Activated gamma-delta T cell treated with Interleukin-2 at 50 U/mL for 16 hours (primary cell): ENCODE results near the gene A3GALT2.

Experiments used
- DNase-seq: peaks from one replicate; pipeline ENCODE4 v3.0.0-alpha.2; 2020

Gene A3GALT2

DNA sequence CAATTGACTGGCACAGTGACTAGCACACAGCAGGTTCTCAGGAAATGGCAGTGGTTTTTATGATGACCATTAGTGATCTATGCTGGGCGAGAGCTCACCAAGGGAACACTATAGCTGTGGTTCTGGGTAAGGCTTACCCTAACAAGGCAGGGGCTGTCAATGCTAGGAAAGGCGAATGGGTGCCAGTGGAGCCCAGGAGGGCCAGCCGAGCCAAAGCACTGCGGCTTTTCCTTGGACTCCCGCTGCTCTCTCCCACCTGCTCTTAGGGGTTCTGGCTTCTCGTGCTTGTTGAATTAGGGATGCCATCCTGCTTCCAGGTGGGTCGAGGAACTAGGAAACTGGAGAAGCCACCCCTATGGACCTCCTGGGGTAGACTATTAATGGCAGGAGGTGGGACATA lies 10.0 kb upstream of the A3GALT2 start:
- no peak for DNase-seq

DNA sequence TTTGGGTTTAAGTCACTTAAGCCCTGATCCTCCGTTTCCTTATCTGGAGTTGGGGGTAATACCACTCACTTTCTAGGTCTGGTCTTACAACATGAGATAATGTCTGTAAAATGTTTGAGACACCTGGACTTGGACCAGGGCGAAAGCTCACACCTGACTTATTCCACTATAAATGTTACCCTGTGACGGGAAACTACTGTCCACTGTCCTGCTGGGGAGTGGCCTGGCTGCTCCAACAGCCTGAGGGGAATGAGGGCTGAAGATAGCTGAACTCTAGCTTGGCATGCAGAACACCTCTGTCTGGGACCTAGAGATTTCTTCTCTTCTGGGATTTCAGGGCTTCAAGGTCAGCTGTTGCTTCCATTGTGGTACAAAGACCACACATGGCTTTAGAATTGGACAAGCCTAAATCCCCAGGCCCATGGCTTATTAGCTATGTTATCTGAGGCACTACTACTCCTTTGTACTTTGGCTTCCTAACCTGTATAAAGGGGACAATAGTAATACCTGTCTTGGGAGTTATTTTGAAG lies 9.5 kb upstream of the A3GALT2 start:
- no peak for DNase-seq

DNA sequence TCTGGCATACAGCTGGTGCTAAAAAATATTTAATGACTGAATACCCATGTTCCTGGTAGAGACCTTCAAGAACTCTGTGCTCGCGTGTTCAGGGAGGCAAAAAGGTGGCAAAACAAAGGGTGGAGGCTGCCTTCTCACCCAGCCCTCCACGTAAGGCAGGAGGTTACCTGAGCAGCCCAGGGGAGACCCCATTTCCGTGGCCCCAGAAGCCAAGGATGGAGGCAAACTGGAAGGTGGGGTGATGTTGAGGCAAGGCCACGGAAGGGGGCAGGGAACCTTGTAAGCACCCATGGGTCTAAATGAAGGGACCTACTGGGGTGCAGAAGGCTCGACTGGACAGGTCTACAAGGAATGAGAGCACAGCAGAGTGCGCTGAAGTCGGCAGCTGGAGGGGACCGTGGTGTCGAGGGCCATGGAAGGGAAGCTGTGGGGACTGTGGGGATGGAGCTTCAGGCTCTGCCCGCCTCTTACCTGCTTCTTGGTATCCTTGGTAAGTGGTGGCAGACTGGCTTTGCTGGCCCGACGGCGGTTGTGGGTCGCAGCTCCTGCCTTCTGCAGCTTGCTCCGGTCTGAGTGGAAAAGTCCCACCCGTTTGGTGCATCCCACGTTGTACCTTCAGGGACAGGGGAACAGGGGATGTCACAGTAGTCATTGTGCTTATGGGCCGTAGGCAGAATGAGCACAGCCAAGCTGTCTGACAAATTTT lies 8.9 kb upstream of the A3GALT2 start:
- no peak for DNase-seq

DNA sequence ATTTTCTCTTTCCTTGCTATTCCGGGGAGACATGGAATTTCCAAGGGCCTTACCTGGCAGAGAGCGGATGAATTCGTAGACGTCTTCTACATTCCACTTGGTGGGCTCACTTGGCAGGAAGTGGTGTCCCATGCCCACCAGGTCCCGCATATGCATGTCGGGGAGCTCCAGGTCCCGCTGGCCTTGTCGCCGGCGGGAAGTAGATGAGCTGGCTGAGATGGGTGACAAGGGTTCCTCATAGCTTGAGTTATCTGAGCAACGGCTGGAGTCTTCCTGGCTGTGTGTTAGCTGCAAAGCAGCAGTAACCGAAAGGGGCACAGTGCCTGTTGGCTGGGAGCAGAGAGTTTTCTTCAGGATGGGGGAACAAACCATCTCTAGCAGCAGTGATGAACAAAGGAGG lies 7.9 kb upstream of the A3GALT2 start:
- DNase-seq = no peak

DNA sequence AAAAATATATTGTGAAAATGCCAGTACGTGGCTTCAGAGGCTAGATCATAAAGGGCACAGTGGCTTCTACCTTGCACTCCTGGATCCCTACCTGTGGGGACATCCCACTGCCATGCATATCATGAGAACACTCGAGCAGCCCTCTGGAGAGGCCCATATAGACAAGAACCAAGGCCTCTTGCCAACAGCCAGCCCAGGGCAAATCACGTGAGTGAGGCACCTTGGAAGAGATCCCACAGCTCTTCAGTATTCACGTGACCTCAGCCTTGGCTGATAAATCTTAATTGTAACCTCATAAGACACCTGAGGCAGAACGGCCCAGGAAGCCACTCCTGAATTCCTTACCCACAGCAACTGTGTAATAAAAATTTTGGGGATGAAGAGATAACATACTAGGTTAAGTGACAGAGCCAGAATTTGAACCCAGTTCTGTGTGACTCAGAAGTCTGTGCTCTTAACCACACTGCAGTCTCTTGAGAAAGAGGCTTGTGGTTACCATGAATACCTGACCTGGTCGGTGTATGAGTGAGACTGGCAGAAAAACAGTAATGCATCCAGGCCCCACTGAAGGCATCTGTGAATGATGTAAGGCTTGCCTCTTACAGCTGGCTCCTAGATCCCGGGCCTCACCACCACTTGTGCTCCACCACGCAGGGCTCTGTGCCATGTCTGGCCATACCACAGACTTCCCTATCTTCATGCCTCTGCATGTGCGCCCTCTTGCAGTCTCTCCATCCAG lies 6.9 kb upstream of the A3GALT2 start:
- no peak for DNase-seq

DNA sequence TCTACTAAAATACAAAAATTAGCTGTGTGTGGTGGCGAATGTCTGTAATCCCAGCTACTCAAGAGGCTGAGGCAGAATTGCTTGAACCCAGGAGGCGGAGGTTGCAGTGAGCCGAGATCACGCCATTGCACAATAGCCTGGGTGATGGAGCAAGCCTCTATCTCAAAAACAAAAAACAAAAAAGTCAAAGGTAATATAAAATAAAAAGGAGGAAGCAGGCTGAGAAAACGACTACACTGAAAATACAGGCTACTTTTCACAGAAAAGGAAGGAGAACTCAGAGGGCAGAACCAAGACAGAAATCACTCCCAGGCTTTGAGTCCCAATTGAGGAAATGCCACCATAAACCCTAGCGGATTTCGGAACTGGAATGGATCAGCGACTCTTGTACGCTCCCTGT lies 5.9 kb upstream of the A3GALT2 start:
- no peak for DNase-seq

DNA sequence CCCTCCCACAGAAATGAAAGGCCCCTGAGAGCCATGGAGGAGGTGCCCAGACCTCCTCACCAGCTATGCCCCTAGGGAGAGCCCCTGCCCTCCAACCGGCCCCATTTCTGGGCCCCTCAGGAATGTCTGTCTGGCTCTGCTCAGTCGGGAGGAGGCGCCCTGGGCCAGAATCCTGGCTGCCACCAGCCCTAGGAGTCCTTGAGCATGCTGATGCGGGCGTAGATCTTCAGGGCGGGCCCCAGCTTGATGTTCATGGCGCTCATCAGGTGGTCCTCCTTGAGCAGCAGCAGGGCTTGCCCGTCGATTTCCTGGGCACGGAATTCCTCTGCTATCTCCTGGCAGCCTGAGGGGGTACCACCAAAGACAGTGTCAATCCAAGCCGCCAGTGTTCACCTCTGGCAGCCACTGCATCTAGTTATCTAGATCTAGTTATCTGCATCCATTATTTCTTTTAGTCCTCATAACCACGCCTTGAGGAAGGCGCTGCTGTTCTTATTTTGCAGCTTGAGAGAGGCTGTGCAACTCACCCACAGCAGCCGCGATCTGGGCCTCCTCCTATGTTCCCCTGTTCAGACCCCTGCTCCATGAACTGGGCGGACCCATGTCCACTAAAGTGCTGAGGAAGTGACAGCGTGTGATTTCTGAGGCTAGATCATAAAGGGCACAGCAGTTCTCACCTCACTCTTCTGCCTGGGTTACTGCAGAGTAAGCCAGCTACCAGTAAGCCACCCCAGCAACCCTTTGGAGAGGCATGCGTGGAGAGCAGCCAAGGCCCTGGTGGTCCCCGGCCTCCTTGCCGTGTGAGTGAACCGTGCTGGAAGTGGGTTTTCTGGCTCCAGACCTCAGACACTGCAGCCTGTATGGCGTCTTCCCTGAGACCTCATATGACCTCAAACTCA lies 4.0 kb upstream of the A3GALT2 start:
- DNase-seq = no peak

DNA sequence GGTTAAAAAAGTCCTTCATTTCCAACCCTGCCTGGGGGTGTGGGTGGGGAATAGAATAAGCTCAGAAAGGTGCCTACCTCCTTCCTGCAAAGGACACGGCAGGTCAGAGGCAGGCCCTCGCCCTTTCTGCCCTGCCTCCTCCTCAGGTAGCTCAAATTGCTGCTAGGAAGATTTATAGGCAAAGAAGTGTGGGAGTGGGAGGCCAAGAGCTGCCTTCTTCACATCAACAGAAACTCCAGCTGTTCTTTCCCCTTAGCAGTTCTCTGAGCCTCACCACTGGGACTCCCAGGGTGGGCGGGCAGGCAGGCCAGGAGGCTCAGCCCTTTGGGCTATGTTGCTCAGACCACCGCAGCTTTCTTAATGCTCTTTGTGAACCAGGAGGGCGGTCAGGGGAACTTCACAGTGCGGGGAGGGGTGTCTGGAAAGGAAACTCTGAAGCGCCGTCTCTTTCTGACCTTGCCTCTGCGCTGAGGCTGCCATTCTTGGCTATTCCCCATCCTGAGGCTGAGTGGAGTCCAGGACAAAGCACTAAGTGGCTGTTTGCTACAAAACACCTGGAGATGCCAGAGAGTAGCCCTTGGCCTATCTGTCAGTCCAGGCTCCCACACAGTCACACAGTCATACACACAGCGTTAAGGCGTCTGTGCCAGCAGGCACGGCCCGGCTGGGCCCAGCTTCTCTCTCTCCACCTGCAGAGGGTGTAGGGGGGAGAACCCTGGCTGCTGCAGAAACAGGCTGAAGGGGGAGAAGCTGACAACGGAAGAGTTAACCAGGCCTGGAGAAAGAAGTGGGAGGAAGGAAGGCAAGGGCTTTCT lies 3.0 kb upstream of the A3GALT2 start:
- DNase-seq = no peak

DNA sequence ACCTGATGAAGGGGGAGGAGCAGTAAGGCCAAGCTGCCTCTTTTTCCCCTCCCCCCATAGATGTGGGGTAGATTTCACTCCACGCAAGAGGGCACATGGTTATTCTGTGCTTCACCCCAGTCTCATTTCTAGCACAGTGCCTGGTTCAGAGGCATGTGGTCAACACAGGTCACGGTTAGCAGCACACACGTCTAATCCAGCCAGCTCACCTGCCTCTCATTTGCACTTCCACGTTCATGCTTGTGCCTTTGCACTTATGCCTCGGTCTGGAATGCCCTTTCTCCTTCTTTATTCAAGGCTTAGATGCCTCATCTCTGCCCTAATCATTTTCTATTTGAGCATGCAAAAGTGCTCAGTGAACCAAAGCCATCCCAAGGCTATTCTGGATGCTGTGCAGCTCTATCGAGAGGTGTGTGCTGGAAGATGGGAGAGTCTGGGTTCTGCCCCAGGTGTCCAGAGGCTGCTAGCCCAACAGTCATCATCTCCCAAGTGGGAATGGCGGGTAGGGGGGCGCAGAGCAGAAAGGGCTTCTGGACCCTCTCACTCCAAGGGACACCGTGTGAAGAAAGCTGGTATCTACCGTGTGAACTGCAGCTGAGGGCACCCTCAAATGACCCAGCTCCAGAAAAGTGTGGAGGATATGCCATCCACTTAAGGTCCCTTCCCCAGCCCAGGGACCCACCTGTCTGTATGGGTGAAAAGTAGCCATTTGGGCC lies 2.1 kb upstream of the A3GALT2 start:
- DNase-seq = no peak

DNA sequence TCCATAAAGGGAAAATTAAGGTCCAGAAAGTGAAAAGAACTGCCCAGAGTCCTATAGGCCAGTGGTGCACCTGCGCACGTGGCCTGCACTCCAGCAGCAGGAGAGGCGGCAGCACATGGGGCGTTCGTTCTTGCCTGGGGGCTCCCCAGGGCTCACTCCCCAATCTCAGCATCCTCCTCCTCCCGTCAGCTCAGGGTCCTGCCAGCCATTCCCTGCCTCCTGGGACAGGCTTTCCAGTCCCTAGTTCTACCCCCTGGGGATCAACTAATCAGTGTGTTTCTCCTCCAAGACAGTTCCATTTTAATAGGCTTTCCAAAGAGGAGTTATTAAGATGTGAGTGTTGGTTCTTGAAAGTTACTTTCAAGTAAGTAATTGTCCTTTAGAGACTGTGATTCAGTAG lies 1.2 kb upstream of the A3GALT2 start:
- DNase-seq = no peak

DNA sequence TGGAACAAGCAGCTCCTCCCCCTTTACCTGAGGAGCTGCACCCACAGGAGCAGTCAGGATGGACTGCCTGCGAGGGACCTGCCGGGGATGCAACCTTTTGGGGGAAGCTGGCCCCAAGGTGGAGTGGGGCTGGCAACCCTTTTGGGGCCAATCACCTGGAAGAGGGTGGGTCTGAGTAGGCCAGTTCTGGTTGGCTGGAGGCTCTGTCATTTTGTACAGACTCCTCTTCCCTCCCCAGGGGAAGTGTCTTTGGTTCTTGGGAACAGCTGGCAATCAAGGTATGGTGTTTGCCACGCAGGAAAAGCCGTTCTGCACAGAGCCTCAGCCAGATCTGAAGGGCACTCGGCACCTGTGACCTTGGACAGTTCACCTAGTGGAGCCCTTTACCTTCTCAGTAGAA lies 280 bp upstream of the A3GALT2 start:
- no peak for DNase-seq

DNA sequence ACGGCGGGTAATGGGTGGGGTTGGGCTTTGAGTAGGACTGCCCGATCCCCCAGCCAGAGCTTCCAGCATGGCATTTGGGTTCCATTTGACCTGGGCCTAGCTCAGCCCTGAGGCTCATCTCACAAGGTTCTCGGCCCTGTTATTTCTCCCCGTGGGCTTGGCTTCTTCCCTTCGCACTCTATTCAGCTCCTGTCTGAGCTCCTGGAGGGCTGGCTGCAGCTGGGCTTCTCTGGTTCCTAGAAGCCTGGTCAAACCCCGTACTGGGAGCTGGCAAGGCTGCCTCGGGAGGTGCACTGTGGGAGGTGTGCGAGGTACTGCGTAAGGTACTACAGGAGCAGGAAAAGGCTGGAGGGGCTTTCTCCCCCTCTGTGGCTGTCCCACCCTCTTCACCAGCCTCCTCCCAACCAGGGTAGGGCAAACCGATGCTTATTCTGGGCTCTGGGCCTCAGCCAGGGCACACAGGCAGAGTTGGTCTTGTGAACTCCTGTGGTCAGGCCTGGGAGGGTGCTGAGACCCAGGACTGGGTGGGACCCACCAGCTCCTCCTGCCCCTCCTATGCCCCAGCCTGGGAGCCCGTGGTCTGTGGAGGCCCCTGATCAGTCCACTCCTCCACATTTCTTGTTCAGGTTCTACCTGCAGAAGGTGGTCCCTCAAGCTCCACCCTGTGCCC lies 814 bp downstream of the A3GALT2 start:
- no peak for DNase-seq

DNA sequence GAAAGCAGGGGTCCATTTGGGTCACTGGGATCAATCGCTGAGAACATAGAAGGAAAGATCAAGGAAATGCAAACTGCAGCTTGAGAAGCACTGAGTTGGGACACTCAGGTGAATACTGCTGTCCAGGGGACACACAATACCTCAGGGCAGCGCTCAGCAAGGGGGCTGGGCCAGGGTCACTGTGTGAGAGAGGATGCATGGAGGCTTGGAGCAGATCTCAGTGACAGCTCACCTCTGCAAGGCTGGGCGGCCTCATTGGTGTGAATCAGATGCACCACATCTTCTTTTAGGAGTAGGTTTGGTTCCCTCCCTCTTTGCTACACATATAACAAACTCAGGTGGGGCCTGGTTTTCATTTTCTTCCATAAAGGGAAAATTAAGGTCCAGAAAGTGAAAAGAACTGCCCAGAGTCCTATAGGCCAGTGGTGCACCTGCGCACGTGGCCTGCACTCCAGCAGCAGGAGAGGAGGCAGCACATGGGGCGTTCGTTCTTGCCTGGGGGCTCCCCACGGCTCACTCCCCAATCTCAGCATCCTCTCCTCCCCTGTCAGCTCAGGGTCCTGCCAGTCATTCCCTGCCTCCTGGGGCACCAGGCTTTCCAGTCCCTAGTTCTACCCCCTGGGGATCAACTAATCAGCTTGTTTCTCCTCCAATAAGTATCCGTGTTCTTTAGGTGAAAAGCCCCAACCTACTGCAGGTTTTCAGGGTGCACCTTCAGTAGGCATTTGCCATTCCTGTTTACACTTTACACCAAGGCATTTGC lies 1.5 kb downstream of the A3GALT2 start:
- no peak for DNase-seq

DNA sequence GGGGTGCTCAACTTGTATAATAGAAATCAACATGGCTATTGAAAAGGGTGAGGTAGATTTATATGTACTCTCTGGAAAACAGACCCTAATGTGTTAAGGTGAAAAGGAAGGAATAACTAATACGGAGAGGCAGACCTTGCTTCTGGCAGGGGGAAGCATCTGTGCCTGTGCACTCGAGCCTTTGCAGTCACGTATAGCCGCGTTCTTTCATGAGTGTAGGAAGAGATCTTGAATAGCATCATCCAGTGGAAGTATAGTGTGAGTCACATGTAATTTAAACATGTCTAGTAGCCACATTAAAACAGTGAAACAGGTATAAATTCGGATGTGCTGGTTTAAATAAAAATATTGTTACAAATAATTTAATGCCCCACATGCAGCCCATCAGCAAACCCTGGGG lies 3.0 kb downstream of the A3GALT2 start:
- no peak for DNase-seq

DNA sequence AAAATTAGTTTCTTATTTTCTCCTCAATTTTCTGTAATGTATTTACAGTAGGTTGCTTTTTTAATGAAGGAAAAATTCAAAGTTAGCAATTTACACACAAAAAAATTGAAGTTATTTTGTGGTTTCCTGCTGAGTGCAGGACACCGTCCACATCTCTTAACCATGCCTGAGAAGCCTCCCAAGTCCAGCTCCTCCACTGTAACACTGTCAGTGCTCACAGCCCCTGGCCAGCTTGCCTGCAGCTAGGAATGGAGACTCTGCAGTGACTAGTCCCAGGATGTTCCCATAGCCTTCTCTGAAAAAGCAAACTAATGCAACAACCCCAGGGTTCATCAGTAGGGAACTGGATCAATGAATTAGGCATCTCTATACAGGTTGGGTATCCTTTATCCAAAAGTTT lies 3.5 kb downstream of the A3GALT2 start:
- no peak for DNase-seq

DNA sequence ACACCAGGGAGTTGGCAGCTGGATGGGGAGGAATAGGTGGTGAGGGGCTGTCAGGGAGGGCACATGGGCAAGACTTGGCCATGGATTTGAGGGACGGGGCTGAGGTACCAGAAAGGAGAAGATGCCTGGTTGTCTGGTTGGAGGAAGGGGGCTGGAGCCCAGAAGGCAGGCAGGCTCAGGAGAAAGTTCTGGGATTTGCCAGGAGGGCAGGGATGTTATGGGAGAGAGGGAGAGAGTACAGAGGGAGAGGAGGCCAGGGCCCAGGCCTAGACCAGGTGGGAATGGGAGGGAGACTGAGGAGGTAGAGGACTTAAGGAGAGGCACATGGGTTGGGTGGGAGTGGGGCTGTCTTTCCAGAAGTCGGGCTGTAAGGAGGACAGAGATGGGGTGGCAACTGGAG lies 4.3 kb downstream of the A3GALT2 start:
- DNase-seq = no peak

DNA sequence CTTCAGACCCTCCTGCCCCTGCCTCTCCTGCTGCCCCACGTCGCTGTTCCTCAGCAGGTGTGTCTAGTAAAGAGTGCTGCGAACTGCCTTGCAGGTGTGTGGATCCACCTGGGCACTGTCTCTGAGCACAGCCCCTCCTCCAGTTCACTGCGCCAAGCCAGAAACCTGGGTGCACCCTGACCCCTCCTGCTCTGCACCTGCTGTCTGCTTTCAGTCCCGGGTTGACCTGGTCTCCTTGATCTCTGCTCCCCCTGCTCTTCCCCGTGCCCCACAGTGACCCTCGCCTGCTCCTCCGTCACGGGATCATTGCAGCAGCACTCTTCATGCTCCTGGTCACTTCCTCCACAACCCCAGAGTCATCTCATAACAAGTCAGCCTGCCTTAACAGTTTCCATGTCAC lies 6.5 kb downstream of the A3GALT2 start:
- DNase-seq = no peak

DNA sequence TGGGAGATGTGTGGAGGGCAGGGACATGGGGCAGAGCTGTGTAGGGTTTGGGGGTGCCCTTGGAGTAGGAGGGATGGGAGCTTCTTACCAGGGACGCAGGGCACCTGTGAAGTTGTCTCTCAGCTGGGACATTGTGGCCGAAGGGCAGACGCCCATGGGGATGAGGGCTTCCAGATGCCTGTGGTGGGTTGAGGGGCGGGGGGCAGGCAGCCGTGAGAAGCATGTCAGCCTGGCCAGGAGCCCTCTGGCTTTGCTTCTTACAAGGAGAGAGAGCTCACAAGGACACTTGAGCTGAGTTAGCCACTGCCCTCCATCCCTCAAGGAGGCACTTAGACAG lies 8.5 kb downstream of the A3GALT2 start:
- DNase-seq = no peak

DNA sequence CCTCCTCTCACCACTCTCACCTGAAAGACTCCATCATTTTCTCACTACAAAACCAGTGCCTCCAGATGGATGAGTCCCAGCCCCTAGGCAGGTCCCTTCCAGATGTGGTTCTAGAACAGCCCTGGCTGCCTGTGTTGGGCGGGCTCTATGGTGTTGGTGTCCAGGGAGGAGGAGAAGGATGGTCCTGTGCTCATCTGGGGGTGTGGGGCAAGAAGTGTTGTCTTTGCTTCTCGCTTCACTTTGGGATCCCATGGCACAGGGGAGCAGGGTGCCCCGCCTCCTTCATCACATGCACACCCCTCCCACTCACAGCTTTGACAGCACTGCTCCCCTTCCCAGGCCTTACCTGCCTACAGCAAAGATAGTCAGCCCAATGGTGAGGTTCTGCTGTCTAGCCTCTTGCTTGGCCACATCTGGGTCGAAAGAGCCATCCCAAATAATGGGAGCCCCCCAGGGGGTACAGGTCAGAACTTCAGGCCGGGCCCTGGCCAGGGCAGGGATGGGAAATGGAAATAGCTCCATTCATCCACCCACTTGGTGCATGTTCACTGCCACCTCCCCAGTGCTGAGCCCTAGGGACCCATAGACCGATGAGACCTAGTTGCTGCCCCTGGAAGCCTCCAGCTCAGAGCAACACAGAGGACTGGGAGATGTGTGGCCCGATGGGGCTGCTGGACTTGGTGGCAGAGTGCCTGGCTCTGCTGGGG lies 9.0 kb downstream of the A3GALT2 start:
- no peak for DNase-seq

DNA sequence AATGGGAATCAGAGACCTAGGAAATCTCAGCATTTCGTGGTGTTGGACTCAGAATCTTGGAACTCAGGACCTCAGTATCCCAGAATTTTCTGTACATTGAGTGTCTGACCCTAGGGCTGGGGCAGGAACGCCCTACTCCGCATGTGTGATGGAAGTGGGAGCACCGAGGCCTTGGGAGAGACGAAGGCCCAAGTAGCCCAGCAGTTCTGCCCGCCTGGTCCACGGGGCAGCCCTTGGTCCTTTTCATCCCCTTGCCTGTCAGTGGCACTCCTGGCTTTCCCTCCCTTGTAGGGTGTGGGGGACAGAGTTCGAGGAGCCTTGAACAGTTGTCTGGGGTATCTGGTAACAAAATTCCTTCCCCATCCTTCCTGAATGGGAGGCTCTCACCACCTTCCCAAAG lies 10.2 kb downstream of the A3GALT2 start:
- DNase-seq = no peak
